OCI-M2 (cell line): ENCODE data around the gene DIPK1A.

ENCODE experiments used
- DNase-seq: peaks from one replicate; lab custom pipeline; 2025; ENCODE audit not compliant: unreplicated experiment; lab: John Stamatoyannopoulos, UW

DIPK1A gene

GRCh38 chr1:92961131-92961895 lies at the start of gene DIPK1A:
Gene DIPK1A (minus strand): TSS chr1:92961462. CDS start chr1:92961429, 33 bp downstream.
- DNase-seq: no peak

GRCh38 chr1:93007941-93008577 lies 46.8 kb upstream of the DIPK1A start:
- DNase-seq: no peak

- DNase-seq: no peak
These were observed 44.0 kb upstream of the DIPK1A start for GRCh38 chr1:93005252-93005598.

- DNase-seq: no peak
These were observed 43.4 kb upstream of the DIPK1A start for GRCh38 chr1:93004566-93005251.

GRCh38 chr1:93003981-93004380 lies 42.7 kb upstream of the DIPK1A start:
- no peak for DNase-seq

- DNase-seq: no peak
These were observed 41.5 kb upstream of the DIPK1A start for GRCh38 chr1:93002781-93003180.

- no peak for DNase-seq
These were observed 40.6 kb upstream of the DIPK1A start for GRCh38 chr1:93001893-93002292.

GRCh38 chr1:93000751-93001175 lies 39.5 kb upstream of the DIPK1A start:
- DNase-seq: no peak

- no peak for DNase-seq
These were observed 39.0 kb upstream of the DIPK1A start for GRCh38 chr1:93000291-93000690.

- no peak for DNase-seq
These were observed 37.6 kb upstream of the DIPK1A start for GRCh38 chr1:92998821-92999220.

GRCh38 chr1:92995441-92996430 lies 34.5 kb upstream of the DIPK1A start:
- DNase-seq: no peak

GRCh38 chr1:92994105-92994712 lies 32.9 kb upstream of the DIPK1A start:
- DNase-seq: no peak

- DNase-seq: no peak
These were observed 32.3 kb upstream of the DIPK1A start for GRCh38 chr1:92993581-92993980.

GRCh38 chr1:92992877-92993276 lies 31.6 kb upstream of the DIPK1A start:
- no peak for DNase-seq

GRCh38 chr1:92992054-92992453 lies 30.8 kb upstream of the DIPK1A start:
- DNase-seq: no peak

- no peak for DNase-seq
These were observed 29.6 kb upstream of the DIPK1A start for GRCh38 chr1:92990828-92991227.

GRCh38 chr1:92989936-92990583 lies 28.8 kb upstream of the DIPK1A start:
- no peak for DNase-seq

- DNase-seq: no peak
These were observed 28.0 kb upstream of the DIPK1A start for GRCh38 chr1:92989253-92989652.

GRCh38 chr1:92987462-92987861 lies 26.2 kb upstream of the DIPK1A start:
- no peak for DNase-seq

GRCh38 chr1:92985101-92985500 lies 23.8 kb upstream of the DIPK1A start:
- no peak for DNase-seq
